K562 (cell line): ENCODE results near the gene KLHL13. TPM values are rescaled to one million over a fixed set of nuclear protein-coding genes. Genes with fewer than 3 reads are reported as not detected.

Experiments
- ATAC-seq: fragments of 200-7000 bp; cut with Tn5 transposase; 3 replicates; pipeline ENCODE4 v1.9.1; 2020; ENCODE audit warnings: moderate library complexity
- BruUV-seq: library from RNA; stranded (reverse); fragments of 400-500 nt; replicated peaks from 2 replicates; lab custom pipeline; 2021; lab: Mats Ljungman, UMichigan
- CTCF ChIA-PET: fragments of 300-600 bp; formaldehyde crosslinking; extraction: SDS; loops from one replicate; lab custom pipeline; 2021; ENCODE audit warnings: low intra/inter-chr PET ratio; lab: Yijun Ruan, JAX
- POLR2A ChIA-PET: fragments of 300-600, 350-650 bp; sonication (Branson Sonifier 250); formaldehyde crosslinking; extraction: SDS; loops from one replicate; lab custom pipeline; 2021; ENCODE audit warnings: antibody characterized with exemption, inconsistent platforms; lab: Yijun Ruan, JAX
- DNase-seq, 4 experiments: peaks; one replicate each; pipeline versions ENCODE4 v3.0.0 to v3.0.0-alpha.2; 2011 to 2018; ENCODE audit warnings: low spot score in 3 of 4, mixed read lengths in 3 of 4; ENCODE audit errors: extremely low read depth in 1 of 4
- FAIRE-seq: peaks from 2 replicates; lab custom pipeline; 2011; peaks lifted over from hg19 to GRCh38; lab: Jason Lieb, UNC
- H2AFZ ChIP-seq: 2 replicates; pipeline ENCODE4 v1.6.0; 2011; ENCODE audit warnings: low read depth, low read length, control low read depth, inconsistent platforms
- H3K27ac ChIP-seq: fragments of 200-600 bp; 3 replicates; pipeline ENCODE4 v1.8.0; 2011; ENCODE audit warnings: low read depth, mild to moderate bottlenecking, control low read depth, inconsistent platforms, low read length, moderate library complexity, mixed read lengths; ENCODE audit errors: extremely low read depth
- H3K27me3 ChIP-seq, 2 experiments: fragments of 300-600 bp in 1 of 2; 2 replicates in 1 of 2; 3 replicates in 1 of 2; pipeline versions ENCODE4 v1.6.0 to v1.8.0; 2011; ENCODE audit warnings: inconsistent platforms in 2 of 2, low read length in 2 of 2, mild to moderate bottlenecking in 1 of 2, mixed read lengths in 1 of 2, moderate library complexity in 1 of 2; ENCODE audit not compliant: control insufficient read depth in 2 of 2, insufficient read depth in 2 of 2
- H3K36me3 ChIP-seq: fragments of 300-600 bp; 3 replicates; pipeline ENCODE4 v1.8.0; 2011; ENCODE audit warnings: mild to moderate bottlenecking, low read length, inconsistent platforms; ENCODE audit not compliant: control insufficient read depth, insufficient read depth
- H3K4me1 ChIP-seq, 2 experiments: fragments of 200-600 bp in 1 of 2; replicated peaks in 1 of 2; 2 replicates in 1 of 2; 3 replicates in 1 of 2; pipeline versions ENCODE4 v1.5.1 to v1.8.0; 2011; ENCODE audit warnings: inconsistent platforms in 2 of 2, low read length in 2 of 2, mild to moderate bottlenecking in 1 of 2, mixed read lengths in 1 of 2, moderate library complexity in 1 of 2; ENCODE audit not compliant: control insufficient read depth in 2 of 2, insufficient read depth in 2 of 2
- H3K4me2 ChIP-seq: 2 replicates; pipeline ENCODE4 v1.6.1; 2011; ENCODE audit warnings: low read length, control low read depth, inconsistent platforms, mixed read lengths; ENCODE audit not compliant: insufficient read depth
- H3K4me3 ChIP-seq: fragments of 200-600 bp; sonication (generic), shearing (Covaris generic); 2 replicates; pipeline ENCODE4 v1.5.1; 2016; ENCODE audit warnings: control low read depth, inconsistent platforms
- H3K79me2 ChIP-seq: fragments of 200-600 bp; 3 replicates; pipeline ENCODE4 v1.8.0; 2011; ENCODE audit warnings: low read length, inconsistent platforms; ENCODE audit not compliant: control insufficient read depth, insufficient read depth
- H3K9ac ChIP-seq, 2 experiments: 2 replicates each; pipeline versions ENCODE4 v1.6.0 to v1.6.1; 2011; ENCODE audit warnings: low read depth in 2 of 2, low read length in 2 of 2, control low read depth in 1 of 2, inconsistent platforms in 1 of 2, mild to moderate bottlenecking in 1 of 2, mixed read lengths in 1 of 2; ENCODE audit not compliant: insufficient read depth in 1 of 2
- H3K9me1 ChIP-seq: one replicate; pipeline ENCODE4 v1.6.0; 2011; ENCODE audit warnings: inconsistent platforms, mild to moderate bottlenecking, low read length, moderate library complexity; ENCODE audit not compliant: control insufficient read depth, insufficient read depth
- H3K9me3 ChIP-seq: replicated peaks from 2 replicates; pipeline ENCODE4 v1.5.1; 2011; ENCODE audit warnings: low read depth, low read length, inconsistent platforms; ENCODE audit not compliant: control insufficient read depth, insufficient read depth
- H4K20me1 ChIP-seq: replicated peaks from 2 replicates; pipeline ENCODE4 v1.6.1; 2011; ENCODE audit warnings: low read length, inconsistent platforms, mixed read lengths; ENCODE audit not compliant: control insufficient read depth, insufficient read depth
- CBX2 ChIP-seq: fragments of 200-600 bp; sonication (generic); IDR thresholded peaks from one replicate; pipeline ENCODE4 v1.6.1; 2012; ENCODE audit warnings: mild to moderate bottlenecking, low read length, inconsistent platforms; ENCODE audit not compliant: insufficient read depth, poor library complexity, severe bottlenecking
- ELK1 ChIP-seq: sonication (generic); formaldehyde crosslinking; IDR thresholded peaks from 2 replicates; pipeline ENCODE4 v1.8.1; 2022; ENCODE audit warnings: missing genetic modification reagents
- EWSR1 ChIP-seq: fragments of 450-650 bp; IDR thresholded peaks from 2 replicates; pipeline ENCODE4 v1.6.1; 2018; ENCODE audit warnings: borderline replicate concordance, mild to moderate bottlenecking, low read depth, moderate library complexity; ENCODE audit not compliant: partially characterized antibody
- GABPA ChIP-seq: fragments of 200-800 bp; sonication (Bioruptor generic); conservative IDR thresholded peaks from 2 replicates; pipeline ENCODE4 v1.6.1; 2016; ENCODE audit warnings: low read depth, missing genetic modification characterization, missing compliant biosample characterization
- KLF10 ChIP-seq: fragments of 250-450 bp; sonication (Bioruptor Pico); IDR thresholded peaks from 2 replicates; pipeline ENCODE4 v1.6.1; 2021; ENCODE audit warnings: matching md5 sums
- NFXL1 ChIP-seq: fragments of 450-650 bp; formaldehyde crosslinking; IDR thresholded peaks from 2 replicates; pipeline ENCODE4 v1.4.0; 2021; ENCODE audit warnings: mild to moderate bottlenecking
- OTX1 ChIP-seq: fragments of 450-650 bp; formaldehyde crosslinking; IDR thresholded peaks from 2 replicates; pipeline ENCODE4 v1.4.0; 2022; ENCODE audit warnings: mild to moderate bottlenecking
- SMARCC2 ChIP-seq: fragments of 450-650 bp; IDR thresholded peaks from 2 replicates; pipeline ENCODE4 v1.6.1; 2017; ENCODE audit warnings: antibody characterized with exemption, moderate library complexity, mild to moderate bottlenecking, low read depth
- SMARCE1 ChIP-seq: fragments of 450-650 bp; IDR thresholded peaks from 2 replicates; pipeline ENCODE4 v1.7.1; 2016; ENCODE audit warnings: mild to moderate bottlenecking
- SOX6 ChIP-seq: fragments of 450-650 bp; IDR thresholded peaks from 2 replicates; pipeline ENCODE4 v1.6.1; 2014; ENCODE audit warnings: mild to moderate bottlenecking
- YBX1 ChIP-seq: fragments of 450-650 bp; IDR thresholded peaks from 2 replicates; pipeline ENCODE4 v1.7.1; 2016; ENCODE audit warnings: mild to moderate bottlenecking
- ZBTB1 ChIP-seq: sonication (generic); formaldehyde crosslinking; IDR thresholded peaks from 2 replicates; pipeline ENCODE4 v1.8.1; 2023; ENCODE audit warnings: missing genetic modification reagents, low read depth, mild to moderate bottlenecking, borderline replicate concordance
- ZNF518B ChIP-seq: fragments of 250-450 bp; sonication (Bioruptor Pico); IDR thresholded peaks from 2 replicates; pipeline ENCODE4 v1.5.0; 2021; ENCODE audit warnings: mild to moderate bottlenecking, moderate library complexity
- ZNF586 ChIP-seq: fragments of 450-650 bp; formaldehyde crosslinking; conservative IDR thresholded peaks from 2 replicates; pipeline ENCODE4 v1.4.0; 2020; ENCODE audit warnings: mild to moderate bottlenecking, moderate library complexity
- WGBS: fragments of 100-300 bp; shearing (Covaris generic); methylation state at CpG from one replicate; pipeline ENCODE4 v1.1.6; 2016; ENCODE audit warnings: low coverage, mixed read lengths; ENCODE audit not compliant: insufficient coverage; ENCODE audit errors: missing lambda C conversion rate; 5-methylcytosine and 5-hydroxymethylcytosine counted together
- in situ Hi-C: fragments of 300-500 bp; cut with MboI; formaldehyde crosslinking; loops from 4 replicates; pipeline ENCODE4 v1.15.0; 2018; ENCODE audit warnings: inconsistent platforms, mixed read lengths
- intact Hi-C: fragments of 100-400 bp; cut with micrococcal nuclease; formaldehyde crosslinking; loops from 2 replicates; pipeline ENCODE4 v1.14.2; 2022
- polyA plus RNA-seq, 8 experiments: library from polyadenylated mRNA; depleted of rRNA in 4 of 8; stranded (reverse) in 5 of 8; unstranded in 3 of 8; fragments of >200 nt; fragmentation: Nextera tagmentation in 2 of 8; fragmentation: Illumina TruSeq in 1 of 8; extraction: Ambion mirVana in 2 of 8; extraction: Trizol in 1 of 8; gene quantifications; 2 replicates each; pipeline versions ENCODE4 v1.2.1 to v1.2.3, GENCODE V29; 2011 to 2014; ENCODE audit warnings: inconsistent platforms in 1 of 8, missing spikeins in 1 of 8
- total RNA-seq, 7 experiments: library from RNA; depleted of rRNA in 6 of 7; stranded (reverse); fragments of >200 nt in 6 of 7; fragmentation: Illumina TruSeq in 2 of 7; extraction: Trizol in 2 of 7; gene quantifications; 2 replicates each; pipeline versions ENCODE4 v1.2.1 to v1.2.3, GENCODE V29; 2011 to 2021; ENCODE audit warnings: low replicate concordance in 1 of 7
- TF ChIP-seq, protein P1 (sequence below): fragments of 450-650 bp; IDR thresholded peaks from 2 replicates; pipeline ENCODE4 v1.6.1; 2016; ENCODE audit warnings: low read depth, mild to moderate bottlenecking, moderate library complexity
- TF ChIP-seq, protein P2 (sequence below): fragments of 250-450 bp; sonication (Bioruptor Pico); IDR thresholded peaks from 2 replicates; pipeline ENCODE4 v1.9.0; 2021; ENCODE audit warnings: mild to moderate bottlenecking

The KLHL13 gene
- total and polyA plus RNA-seq, 9 of the 15 experiments (the other 6 are each of a cell fraction or from before 2014, with no cell fraction given), result 1.2 to 4.1 (median 2.2) TPM

GRCh38 chrX:118156953-118157608, 40.5 kb upstream of the KLHL13 start (continued):
- TF ChIP-seq CBX2 (no peak), ZNF586 (CRISPR knock-in tag) (no peak), GABPA (tag) (no peak), SOX6 (no peak), EWSR1 (no peak)
- TF ChIP-seq, protein P1, sequence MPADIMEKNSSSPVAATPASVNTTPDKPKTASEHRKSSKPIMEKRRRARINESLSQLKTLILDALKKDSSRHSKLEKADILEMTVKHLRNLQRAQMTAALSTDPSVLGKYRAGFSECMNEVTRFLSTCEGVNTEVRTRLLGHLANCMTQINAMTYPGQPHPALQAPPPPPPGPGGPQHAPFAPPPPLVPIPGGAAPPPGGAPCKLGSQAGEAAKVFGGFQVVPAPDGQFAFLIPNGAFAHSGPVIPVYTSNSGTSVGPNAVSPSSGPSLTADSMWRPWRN, result no peak

DNA sequence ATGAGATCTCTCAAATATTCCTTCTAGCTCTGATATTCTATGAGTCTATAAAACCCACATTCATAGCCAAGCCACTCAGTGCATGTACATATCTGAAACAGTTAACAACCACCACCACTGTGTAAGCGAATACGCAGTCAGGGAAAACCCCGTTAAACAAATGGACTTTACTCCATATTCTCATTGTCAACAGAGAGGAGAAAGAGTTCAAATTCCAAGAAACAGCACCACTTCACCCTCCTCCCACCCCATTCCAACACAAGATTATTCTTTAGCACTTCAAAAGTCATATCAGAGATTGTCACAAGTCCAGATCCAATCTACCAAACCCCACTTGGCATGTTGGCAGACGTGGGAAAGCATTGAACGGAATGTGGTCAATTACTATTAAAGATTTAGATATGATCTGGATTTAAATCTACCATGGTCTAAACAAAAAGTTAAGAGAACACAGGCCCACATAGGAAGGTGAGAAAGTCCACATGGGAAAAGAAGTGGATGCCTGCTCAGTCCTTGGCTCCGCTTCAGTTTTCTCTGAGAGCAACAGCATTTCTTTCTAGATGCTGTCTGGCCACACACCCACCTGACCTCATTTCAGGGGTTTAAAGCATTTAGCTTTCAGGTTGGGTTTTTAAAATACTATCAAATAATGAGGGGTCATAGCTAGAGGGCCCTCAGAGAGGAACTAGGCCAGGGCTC, 39.8 kb upstream of the KLHL13 start:
- H3K36me3 ChIP-seq, result no peaks in the 10 kb centered on the region
- H3K79me2 ChIP-seq, result no peaks in the 10 kb centered on the region
- FAIRE-seq (no peak), ATAC-seq (no peak), DNase-seq (no peak)
- intact Hi-C loops (no loop called here), in situ Hi-C loops (no loop called here)
- H3K4me1 ChIP-seq, result no peaks in the 10 kb centered on the region
- ChIA-PET CTCF (no interaction called here), POLR2A (interaction anchor here (0.6 kb wide), 1 partner anchor 238 kb away, joined by 3 read pairs; no protein-coding TSS in a partner anchor)
- H3K4me3 ChIP-seq, result no peak overlapping the region
- no peak overlapping the region for H3K9ac ChIP-seq
- H3K9me1 ChIP-seq, result no peaks in the 10 kb centered on the region
- H3K9me3 ChIP-seq, result no peaks in the 10 kb centered on the region
- H3K27ac ChIP-seq, result no peak overlapping the region
- no peaks in the 10 kb centered on the region for H4K20me1 ChIP-seq
- H3K27me3 ChIP-seq, result no peaks in the 10 kb centered on the region
- BruUV-seq, result no TSS peak
- 13% methylated on average over 6 of the region's 6 CpGs for WGBS
- no peak overlapping the region for H2AFZ ChIP-seq
- no peak overlapping the region for H3K4me2 ChIP-seq
- TF ChIP-seq ZNF518B (CRISPR knock-in tag), result no peak
- no peak for TF ChIP-seq KLF10 (CRISPR knock-in tag)
- no peak for TF ChIP-seq SMARCE1
- no peak for TF ChIP-seq OTX1 (CRISPR knock-in tag)
- TF ChIP-seq ELK1 (CRISPR knock-in tag), result no peak
- TF ChIP-seq, protein P2, sequence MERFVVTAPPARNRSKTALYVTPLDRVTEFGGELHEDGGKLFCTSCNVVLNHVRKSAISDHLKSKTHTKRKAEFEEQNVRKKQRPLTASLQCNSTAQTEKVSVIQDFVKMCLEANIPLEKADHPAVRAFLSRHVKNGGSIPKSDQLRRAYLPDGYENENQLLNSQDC (CRISPR knock-in tag), result no peak
- no peak for TF ChIP-seq NFXL1 (CRISPR knock-in tag)
- TF ChIP-seq ZBTB1 (CRISPR knock-in tag), result no peak
- no peak for TF ChIP-seq YBX1
- no peak for TF ChIP-seq SMARCC2
